ENCODE results near the gene CRADD.

DNA sequence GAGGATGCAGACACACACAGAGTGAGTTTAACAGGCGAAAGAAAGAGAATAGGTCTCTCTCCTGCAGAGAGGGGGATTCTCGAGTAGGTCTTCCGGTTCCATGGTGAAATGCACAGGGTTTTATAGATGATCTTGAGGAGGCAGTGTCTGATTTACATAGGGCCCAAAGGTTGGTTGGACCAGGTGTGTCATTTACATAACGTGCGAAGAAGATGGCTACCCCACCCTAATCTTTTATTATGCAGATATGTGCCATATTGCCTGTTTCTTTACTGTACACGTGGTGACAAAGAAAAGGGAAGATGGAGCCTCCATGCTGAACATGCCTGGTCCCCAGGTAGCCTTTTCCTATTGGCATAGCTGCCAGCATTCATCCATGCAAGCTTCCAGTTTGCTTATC lies 219.8 kb downstream of the CRADD start:
- TF ChIP-seq, protein P1, sequence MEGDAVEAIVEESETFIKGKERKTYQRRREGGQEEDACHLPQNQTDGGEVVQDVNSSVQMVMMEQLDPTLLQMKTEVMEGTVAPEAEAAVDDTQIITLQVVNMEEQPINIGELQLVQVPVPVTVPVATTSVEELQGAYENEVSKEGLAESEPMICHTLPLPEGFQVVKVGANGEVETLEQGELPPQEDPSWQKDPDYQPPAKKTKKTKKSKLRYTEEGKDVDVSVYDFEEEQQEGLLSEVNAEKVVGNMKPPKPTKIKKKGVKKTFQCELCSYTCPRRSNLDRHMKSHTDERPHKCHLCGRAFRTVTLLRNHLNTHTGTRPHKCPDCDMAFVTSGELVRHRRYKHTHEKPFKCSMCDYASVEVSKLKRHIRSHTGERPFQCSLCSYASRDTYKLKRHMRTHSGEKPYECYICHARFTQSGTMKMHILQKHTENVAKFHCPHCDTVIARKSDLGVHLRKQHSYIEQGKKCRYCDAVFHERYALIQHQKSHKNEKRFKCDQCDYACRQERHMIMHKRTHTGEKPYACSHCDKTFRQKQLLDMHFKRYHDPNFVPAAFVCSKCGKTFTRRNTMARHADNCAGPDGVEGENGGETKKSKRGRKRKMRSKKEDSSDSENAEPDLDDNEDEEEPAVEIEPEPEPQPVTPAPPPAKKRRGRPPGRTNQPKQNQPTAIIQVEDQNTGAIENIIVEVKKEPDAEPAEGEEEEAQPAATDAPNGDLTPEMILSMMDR (tag by site-specific recombination; IDR thresholded peaks at IDR 0.05): no peak
- TF ChIP-seq ZNF335 (tag by site-specific recombination; conservative IDR thresholded peaks at IDR 0.05) (no peak), ZBTB7A (tag by site-specific recombination; IDR thresholded peaks at IDR 0.05; ENCODE audit: low read depth) (no peak)

All from HEK293 (cell line).